ENCODE data around the gene SHROOM1. TPM values are rescaled to one million over a fixed set of nuclear protein-coding genes. Genes with fewer than 3 reads are reported as not detected.

SHROOM1 gene
- total and polyA plus RNA-seq, 2 donors (not counting 1 experiment from before 2014, with no cell fraction given) = 1.3 to 2.3 TPM

DNA sequence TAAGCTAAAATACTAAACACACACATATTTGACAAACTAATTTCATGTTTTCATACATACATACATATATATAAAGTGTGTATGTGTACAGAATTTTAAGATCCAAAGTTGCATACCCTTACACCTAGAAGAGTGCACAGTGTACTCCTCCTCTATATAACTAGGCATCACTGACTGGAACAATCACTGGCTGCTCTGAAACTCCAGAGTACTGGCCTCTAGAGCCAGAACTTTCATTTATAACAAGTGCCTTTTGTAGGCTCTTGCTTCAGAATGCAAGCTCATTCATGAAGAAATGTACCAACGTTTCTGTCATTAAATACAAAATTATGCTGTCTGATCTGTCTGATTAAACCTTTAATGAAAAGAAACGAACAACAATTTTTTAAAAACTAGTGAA, 47.0 kb upstream of the SHROOM1 start:
- intact Hi-C loops (cut with micrococcal nuclease) = no loop called here
- H2AFZ ChIP-seq (ENCODE audit: insufficient read depth, low read depth, low read length, poor library complexity, severe bottlenecking) = no peak overlapping the region
- H4K20me1 ChIP-seq (ENCODE audit: control insufficient read depth, insufficient read depth, low read length, poor library complexity, severe bottlenecking) = no peaks in the 10 kb centered on the region
- H3K4me2 ChIP-seq (replicated peaks; ENCODE audit: low read depth, low read length, poor library complexity, severe bottlenecking) = no peak overlapping the region
- Mint-ChIP-seq H3K9me3 (ENCODE audit: insufficient read depth) (no peaks in the 10 kb centered on the region), H3K4me3 (no peak overlapping the region), H3K4me1 (no peaks in the 10 kb centered on the region), H3K27ac (no peak overlapping the region), H3K27me3 (no peaks in the 10 kb centered on the region)
- peaks cover 11 to 55% of the 10 kb centered on the region in 2 experiments for H3K36me3 ChIP-seq (replicated peaks in 1 of 2; ENCODE audit: control extremely low read depth in 1 of 2, control insufficient read depth in 1 of 2, extremely low read depth in 1 of 2, insufficient read depth in 2 of 2, low read length in 1 of 2)
- CTCF ChIA-PET = interaction anchor here (1.5 kb wide), 1 partner anchor 10 kb away, joined by 5 read pairs; no protein-coding TSS in a partner anchor
- H3K27ac ChIP-seq (ENCODE audit: low read length in 2 of 2) = no peak overlapping the region
- H3K4me1 ChIP-seq (ENCODE audit: control insufficient read depth in 2 of 2, insufficient read depth in 2 of 2, low read length in 2 of 2) = no peaks in the 10 kb centered on the region
- ATAC-seq (ENCODE audit: low read depth) (no peak), DNase-seq (no peak)
- no peaks in the 10 kb centered on the region for H3K79me2 ChIP-seq (ENCODE audit: control insufficient read depth, insufficient read depth, low read length)
- H3K9ac ChIP-seq (ENCODE audit: low read length) = no peak overlapping the region
- H3K4me3 ChIP-seq (ENCODE audit: control extremely low read depth in 1 of 5, extremely low read depth in 1 of 5, insufficient read depth in 1 of 5, low read depth in 2 of 5, low read length in 4 of 5) = no peak overlapping the region
- WGBS (ENCODE audit: insufficient coverage) = no CpG with 5 or more reads among the region's 2 CpGs
- POLR2A ChIA-PET = interaction anchor here (1.3 kb wide), 1 partner anchor 11 kb away, joined by 3 read pairs; the partner anchor contains the start of genes GDF9 and UQCRQ
- no peak for TF ChIP-seq CTCF (IDR thresholded peaks at IDR 0.05)
- no peak for TF ChIP-seq EZH2 (IDR thresholded peaks at IDR 0.05; ENCODE audit: borderline replicate concordance, insufficient read depth, low read depth, low read length, poor library complexity, severe bottlenecking)
- no peaks in the 10 kb centered on the region for H3K27me3 ChIP-seq (replicated peaks in 1 of 4; ENCODE audit: control extremely low read depth in 1 of 4, control insufficient read depth in 3 of 4, insufficient read depth in 4 of 4, low read length in 3 of 4)
- no peaks in the 10 kb centered on the region for H3K9me3 ChIP-seq (ENCODE audit: control extremely low read depth in 1 of 3, control insufficient read depth in 2 of 3, insufficient read depth in 1 of 3, low read length in 2 of 3)

GRCh38 chr5:132876020-132876759, 45.7 kb upstream of the SHROOM1 start:
- ChIA-PET POLR2A (interaction anchor here (1.3 kb wide), 1 partner anchor 9 kb away, joined by 3 read pairs; the partner anchor contains the start of genes GDF9 and UQCRQ), CTCF (interaction anchor here (1.5 kb wide), 1 partner anchor 9 kb away, joined by 5 read pairs; no protein-coding TSS in a partner anchor)
- H3K4me1 ChIP-seq (ENCODE audit: control insufficient read depth in 2 of 2, insufficient read depth in 2 of 2, low read length in 2 of 2) = no peaks in the 10 kb centered on the region
- H2AFZ ChIP-seq (ENCODE audit: insufficient read depth, low read depth, low read length, poor library complexity, severe bottlenecking) = no peak overlapping the region
- DNase-seq (no peak), ATAC-seq (ENCODE audit: low read depth) (no peak)
- intact Hi-C loops (cut with micrococcal nuclease) = no loop called here
- H3K4me3 ChIP-seq (ENCODE audit: control extremely low read depth in 1 of 5, extremely low read depth in 1 of 5, insufficient read depth in 1 of 5, low read depth in 2 of 5, low read length in 4 of 5) = no peak overlapping the region
- H3K79me2 ChIP-seq (ENCODE audit: control insufficient read depth, insufficient read depth, low read length) = no peaks in the 10 kb centered on the region
- peaks cover 7 to 42% of the 10 kb centered on the region in 2 experiments for H3K36me3 ChIP-seq (replicated peaks in 1 of 2; ENCODE audit: control extremely low read depth in 1 of 2, control insufficient read depth in 1 of 2, extremely low read depth in 1 of 2, insufficient read depth in 2 of 2, low read length in 1 of 2)
- Mint-ChIP-seq H3K9me3 (ENCODE audit: insufficient read depth) (no peaks in the 10 kb centered on the region), H3K27ac (no peak overlapping the region), H3K27me3 (no peaks in the 10 kb centered on the region), H3K4me3 (no peak overlapping the region), H3K4me1 (no peaks in the 10 kb centered on the region)
- H3K27ac ChIP-seq (ENCODE audit: low read length in 2 of 2) = no peak overlapping the region
- no peak overlapping the region for H3K9ac ChIP-seq (ENCODE audit: low read length)
- H3K9me3 ChIP-seq (ENCODE audit: control extremely low read depth in 1 of 3, control insufficient read depth in 2 of 3, insufficient read depth in 1 of 3, low read length in 2 of 3) = no peaks in the 10 kb centered on the region
- TF ChIP-seq EZH2 (IDR thresholded peaks at IDR 0.05; ENCODE audit: borderline replicate concordance, insufficient read depth, low read depth, low read length, poor library complexity, severe bottlenecking) (no peak), CTCF (IDR thresholded peaks at IDR 0.05) (no peak)
- H4K20me1 ChIP-seq (ENCODE audit: control insufficient read depth, insufficient read depth, low read length, poor library complexity, severe bottlenecking) = no peaks in the 10 kb centered on the region
- no peaks in the 10 kb centered on the region for H3K27me3 ChIP-seq (replicated peaks in 1 of 4; ENCODE audit: control extremely low read depth in 1 of 4, control insufficient read depth in 3 of 4, insufficient read depth in 4 of 4, low read length in 3 of 4)
- 100% methylated on average over 1 of the region's 1 CpG for WGBS (ENCODE audit: insufficient coverage)
- H3K4me2 ChIP-seq (replicated peaks; ENCODE audit: low read depth, low read length, poor library complexity, severe bottlenecking) = no peak overlapping the region

Measured in B cell (primary cell).